Measurements from ENCODE around the gene TPRG1L. TPM values are rescaled to one million over a fixed set of nuclear protein-coding genes. Genes with fewer than 3 reads are reported as not detected.

The TPRG1L gene
- total and polyA plus RNA-seq, 7 donors, result 34.9 to 105 (median 49.2) TPM

- WGBS, 2 donors, result 93 to 96% methylated on average over 26 of the region's 26 CpGs
- TF ChIP-seq EP300 (IDR thresholded peaks at IDR 0.05) (no peak), POLR2AphosphoS5 (IDR thresholded peaks at IDR 0.05) (no peak), POLR2A (IDR thresholded peaks at IDR 0.05) (no peak)
- TF ChIP-seq, protein P1, sequence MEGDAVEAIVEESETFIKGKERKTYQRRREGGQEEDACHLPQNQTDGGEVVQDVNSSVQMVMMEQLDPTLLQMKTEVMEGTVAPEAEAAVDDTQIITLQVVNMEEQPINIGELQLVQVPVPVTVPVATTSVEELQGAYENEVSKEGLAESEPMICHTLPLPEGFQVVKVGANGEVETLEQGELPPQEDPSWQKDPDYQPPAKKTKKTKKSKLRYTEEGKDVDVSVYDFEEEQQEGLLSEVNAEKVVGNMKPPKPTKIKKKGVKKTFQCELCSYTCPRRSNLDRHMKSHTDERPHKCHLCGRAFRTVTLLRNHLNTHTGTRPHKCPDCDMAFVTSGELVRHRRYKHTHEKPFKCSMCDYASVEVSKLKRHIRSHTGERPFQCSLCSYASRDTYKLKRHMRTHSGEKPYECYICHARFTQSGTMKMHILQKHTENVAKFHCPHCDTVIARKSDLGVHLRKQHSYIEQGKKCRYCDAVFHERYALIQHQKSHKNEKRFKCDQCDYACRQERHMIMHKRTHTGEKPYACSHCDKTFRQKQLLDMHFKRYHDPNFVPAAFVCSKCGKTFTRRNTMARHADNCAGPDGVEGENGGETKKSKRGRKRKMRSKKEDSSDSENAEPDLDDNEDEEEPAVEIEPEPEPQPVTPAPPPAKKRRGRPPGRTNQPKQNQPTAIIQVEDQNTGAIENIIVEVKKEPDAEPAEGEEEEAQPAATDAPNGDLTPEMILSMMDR (IDR thresholded peaks at IDR 0.05), result no peak
- Histone ChIP-seq H3K4me3 (no peak overlapping the region), H3K9me3 (no peaks in the 10 kb centered on the region), H3K36me3 (peaks cover 10 to 61% (median 31%) of the 10 kb centered on the region in 4 donors), H3K27me3 (no peaks in the 10 kb centered on the region), H3K27ac (no peak overlapping the region), H3K4me1 (peaks cover 0 to 27% (median 23%) of the 10 kb centered on the region in 4 donors)
- intact Hi-C loops (cut with DNase I), result loop anchor here (5.0 to 10.0 kb wide), 2 partner anchors 277 to 1430 kb away; partner anchors contain the start of gene C1orf174
- DNase-seq, result no peak
These were observed 2.9 kb downstream of the TPRG1L start for GRCh38 chr1:3627515-3628253.

DNA sequence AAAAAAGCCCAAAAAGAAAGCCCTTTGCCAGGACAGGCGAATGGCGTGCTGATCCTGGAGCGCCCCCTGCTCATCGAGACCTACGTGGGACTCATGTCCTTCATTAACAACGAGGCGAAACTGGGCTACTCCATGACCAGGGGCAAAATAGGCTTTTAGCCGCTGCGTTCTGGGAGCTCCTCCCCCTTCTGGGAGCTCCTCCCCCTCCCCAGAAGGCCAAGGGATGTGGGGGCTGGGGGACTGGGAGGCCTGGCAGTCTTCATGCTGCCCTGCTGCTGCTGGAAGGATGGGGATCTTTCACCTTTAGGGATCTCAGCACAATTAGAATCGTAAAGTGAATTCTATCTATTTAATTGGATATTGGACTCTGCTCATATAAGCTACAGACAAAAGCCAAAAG, 3.6 kb downstream of the TPRG1L start:
- peaks cover 0 to 19% (median 15%) of the 10 kb centered on the region in 4 donors for H3K4me1 ChIP-seq
- no peaks in the 10 kb centered on the region for H3K9me3 ChIP-seq
- H3K27ac ChIP-seq, result no peak overlapping the region
- H3K27me3 ChIP-seq, result no peaks in the 10 kb centered on the region
- WGBS, 2 donors, result 89 to 92% methylated on average over 10 of the region's 10 CpGs
- no peak for DNase-seq
- H3K4me3 ChIP-seq, result no peak overlapping the region
- H3K36me3 ChIP-seq, result peaks cover 10 to 68% (median 32%) of the 10 kb centered on the region in 4 donors
- TF ChIP-seq, protein P1 (IDR thresholded peaks at IDR 0.05), result no peak
- TF ChIP-seq POLR2AphosphoS5 (IDR thresholded peaks at IDR 0.05), result no peak
- TF ChIP-seq POLR2A (IDR thresholded peaks at IDR 0.05), result no peak
- TF ChIP-seq EP300 (IDR thresholded peaks at IDR 0.05), result no peak
- intact Hi-C loops (cut with DNase I), result loop anchor here (5.0 to 10.0 kb wide), 2 partner anchors 276 to 1431 kb away; partner anchors contain the start of gene C1orf174

GRCh38 chr1:3629561-3630160, 4.8 kb downstream of the TPRG1L start:
- 93 to 95% methylated on average over 16 of the region's 16 CpGs for WGBS, 2 donors

GRCh38 chr1:3630161-3630611, 5.4 kb downstream of the TPRG1L start:
- TF ChIP-seq POLR2A (IDR thresholded peaks at IDR 0.05) (no peak), POLR2AphosphoS5 (IDR thresholded peaks at IDR 0.05) (no peak), EP300 (IDR thresholded peaks at IDR 0.05) (no peak)
- TF ChIP-seq, protein P1 (IDR thresholded peaks at IDR 0.05), result no peak
- Histone ChIP-seq H3K4me1 (peaks cover 0 to 14% (median 8%) of the 10 kb centered on the region in 4 donors), H3K9me3 (no peaks in the 10 kb centered on the region), H3K4me3 (no peak overlapping the region), H3K36me3 (peaks cover 23 to 86% (median 44%) of the 10 kb centered on the region in 4 donors), H3K27me3 (no peaks in the 10 kb centered on the region), H3K27ac (no peak overlapping the region)
- intact Hi-C loops (cut with DNase I), result no loop called here
- no peak for DNase-seq
- WGBS, 2 donors, result 80 to 82% methylated on average over 11 of the region's 11 CpGs

More at GRCh38 chr1:3629561-3630160, 4.8 kb downstream of the TPRG1L start:
- Histone ChIP-seq H3K9me3 (no peaks in the 10 kb centered on the region), H3K27me3 (no peaks in the 10 kb centered on the region), H3K36me3 (peaks cover 19 to 80% (median 40%) of the 10 kb centered on the region in 4 donors), H3K27ac (no peak overlapping the region), H3K4me3 (no peak overlapping the region), H3K4me1 (peaks cover 0 to 14% (median 8%) of the 10 kb centered on the region in 4 donors)
- TF ChIP-seq EP300 (IDR thresholded peaks at IDR 0.05), result no peak
- TF ChIP-seq, protein P1 (IDR thresholded peaks at IDR 0.05), result no peak
- TF ChIP-seq POLR2AphosphoS5 (IDR thresholded peaks at IDR 0.05), result no peak
- TF ChIP-seq POLR2A (IDR thresholded peaks at IDR 0.05), result no peak
- intact Hi-C loops (cut with DNase I), result loop anchor here (5.0 to 10.0 kb wide), 2 partner anchors 275 to 1432 kb away; partner anchors contain the start of gene C1orf174
- DNase-seq, result no peak

Data from sigmoid colon (tissue), 7 donors.